Measurements from ENCODE around the gene CWC27.

DNA sequence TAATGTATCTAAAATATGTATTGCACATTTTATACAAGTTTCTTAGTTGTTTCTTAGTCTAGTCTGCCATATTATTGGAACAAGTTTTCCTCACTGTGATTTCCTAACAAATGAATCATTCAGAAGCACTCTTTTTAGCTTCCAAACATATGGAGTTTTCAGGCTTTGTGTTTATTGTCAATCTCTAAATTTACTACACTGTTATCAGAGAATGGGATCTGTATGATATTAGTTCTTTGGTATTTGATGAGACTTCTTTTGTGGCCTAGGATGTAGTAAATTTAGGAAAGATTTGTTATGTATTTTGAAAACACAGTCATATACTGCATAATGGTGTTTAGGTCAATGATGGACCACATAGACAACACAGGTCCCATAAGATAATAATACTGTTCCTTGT, 25.9 kb upstream of the CWC27 start:
- TF ChIP-seq EP300 (IDR thresholded peaks at IDR 0.05) (no peak), POLR2A (IDR thresholded peaks at IDR 0.05) (no peak)
- TF ChIP-seq, protein P1, sequence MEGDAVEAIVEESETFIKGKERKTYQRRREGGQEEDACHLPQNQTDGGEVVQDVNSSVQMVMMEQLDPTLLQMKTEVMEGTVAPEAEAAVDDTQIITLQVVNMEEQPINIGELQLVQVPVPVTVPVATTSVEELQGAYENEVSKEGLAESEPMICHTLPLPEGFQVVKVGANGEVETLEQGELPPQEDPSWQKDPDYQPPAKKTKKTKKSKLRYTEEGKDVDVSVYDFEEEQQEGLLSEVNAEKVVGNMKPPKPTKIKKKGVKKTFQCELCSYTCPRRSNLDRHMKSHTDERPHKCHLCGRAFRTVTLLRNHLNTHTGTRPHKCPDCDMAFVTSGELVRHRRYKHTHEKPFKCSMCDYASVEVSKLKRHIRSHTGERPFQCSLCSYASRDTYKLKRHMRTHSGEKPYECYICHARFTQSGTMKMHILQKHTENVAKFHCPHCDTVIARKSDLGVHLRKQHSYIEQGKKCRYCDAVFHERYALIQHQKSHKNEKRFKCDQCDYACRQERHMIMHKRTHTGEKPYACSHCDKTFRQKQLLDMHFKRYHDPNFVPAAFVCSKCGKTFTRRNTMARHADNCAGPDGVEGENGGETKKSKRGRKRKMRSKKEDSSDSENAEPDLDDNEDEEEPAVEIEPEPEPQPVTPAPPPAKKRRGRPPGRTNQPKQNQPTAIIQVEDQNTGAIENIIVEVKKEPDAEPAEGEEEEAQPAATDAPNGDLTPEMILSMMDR (IDR thresholded peaks at IDR 0.05), result no peak

All from stomach (tissue), 4 donors.